GM06990 (cell line): ENCODE data around the gene TRAM2.

ENCODE experiments used
- DNase-seq: peaks from one replicate; pipeline ENCODE4 v3.0.0-alpha.2; 2011; ENCODE audit not compliant: insufficient read length; ENCODE audit errors: extremely low read depth
- H3K27me3 ChIP-seq: replicated peaks from 2 replicates; pipeline ENCODE4 v1.6.0; 2011; ENCODE audit warnings: low read length; ENCODE audit not compliant: control insufficient read depth, insufficient read depth
- H3K36me3 ChIP-seq: 2 replicates; pipeline ENCODE4 v1.5.1; 2011; ENCODE audit warnings: low read length; ENCODE audit not compliant: control insufficient read depth, insufficient read depth
- H3K4me3 ChIP-seq: replicated peaks from 2 replicates; pipeline ENCODE4 v1.5.1; 2011; ENCODE audit warnings: low read depth, mild to moderate bottlenecking, control low read depth, low read length
- TF ChIP-seq, protein P1 (sequence below): IDR thresholded peaks from 2 replicates; pipeline ENCODE4 v1.5.1; 2011; ENCODE audit warnings: low read length, control low read depth, mild to moderate bottlenecking, inconsistent platforms; ENCODE audit not compliant: insufficient read depth, poor library complexity, severe bottlenecking

Gene TRAM2

DNA sequence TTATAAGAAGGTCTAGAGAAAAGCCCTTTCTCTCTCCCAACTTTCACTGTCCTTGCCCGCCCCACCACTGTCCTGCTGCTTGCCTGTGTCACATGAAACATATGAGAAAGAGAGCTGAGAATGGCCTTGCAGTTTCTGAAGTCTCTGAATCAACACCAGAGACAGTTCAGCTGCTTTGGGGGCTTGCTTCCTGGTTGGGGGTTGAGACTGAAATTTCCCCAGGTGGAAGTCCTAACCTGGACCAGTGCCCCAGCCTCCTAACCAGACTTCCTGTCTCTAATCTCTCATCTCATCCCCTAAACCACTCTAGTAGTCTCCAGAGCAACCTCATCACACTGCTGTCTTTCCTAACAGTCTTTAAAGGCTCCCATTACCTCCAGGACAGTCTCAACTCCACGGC lies 10.7 kb downstream of the TRAM2 start:
- TF ChIP-seq, protein P1, sequence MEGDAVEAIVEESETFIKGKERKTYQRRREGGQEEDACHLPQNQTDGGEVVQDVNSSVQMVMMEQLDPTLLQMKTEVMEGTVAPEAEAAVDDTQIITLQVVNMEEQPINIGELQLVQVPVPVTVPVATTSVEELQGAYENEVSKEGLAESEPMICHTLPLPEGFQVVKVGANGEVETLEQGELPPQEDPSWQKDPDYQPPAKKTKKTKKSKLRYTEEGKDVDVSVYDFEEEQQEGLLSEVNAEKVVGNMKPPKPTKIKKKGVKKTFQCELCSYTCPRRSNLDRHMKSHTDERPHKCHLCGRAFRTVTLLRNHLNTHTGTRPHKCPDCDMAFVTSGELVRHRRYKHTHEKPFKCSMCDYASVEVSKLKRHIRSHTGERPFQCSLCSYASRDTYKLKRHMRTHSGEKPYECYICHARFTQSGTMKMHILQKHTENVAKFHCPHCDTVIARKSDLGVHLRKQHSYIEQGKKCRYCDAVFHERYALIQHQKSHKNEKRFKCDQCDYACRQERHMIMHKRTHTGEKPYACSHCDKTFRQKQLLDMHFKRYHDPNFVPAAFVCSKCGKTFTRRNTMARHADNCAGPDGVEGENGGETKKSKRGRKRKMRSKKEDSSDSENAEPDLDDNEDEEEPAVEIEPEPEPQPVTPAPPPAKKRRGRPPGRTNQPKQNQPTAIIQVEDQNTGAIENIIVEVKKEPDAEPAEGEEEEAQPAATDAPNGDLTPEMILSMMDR = no peak
- Histone ChIP-seq H3K4me3 (no peak overlapping the region), H3K36me3 (no peaks in the 10 kb centered on the region; the same call in 1 of the 2 replicates), H3K27me3 (no peaks in the 10 kb centered on the region)
- peak; percentile 30 for DNase-seq

DNA sequence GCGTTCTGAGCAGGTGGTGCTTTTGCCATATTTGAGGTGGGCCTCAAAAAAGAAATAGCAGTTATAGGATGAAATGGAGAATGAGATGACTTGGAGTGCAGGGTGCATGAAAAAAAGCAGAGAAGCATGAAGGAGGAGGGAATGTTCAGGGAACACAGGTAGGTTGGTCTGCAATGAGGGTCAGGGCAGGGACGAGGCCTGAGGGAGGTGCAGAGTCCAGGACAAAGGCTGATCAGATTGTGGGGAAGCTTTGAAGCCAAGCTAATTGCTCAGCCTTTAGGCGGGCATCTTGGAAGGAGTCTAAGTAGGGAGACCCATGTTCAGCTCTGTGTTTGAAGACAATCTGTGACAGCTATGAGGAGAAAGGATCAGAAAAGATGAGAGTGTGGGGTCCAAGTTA lies 12.0 kb downstream of the TRAM2 start:
- no peaks in the 10 kb centered on the region; the same call in 1 of the 2 replicates for H3K36me3 ChIP-seq
- H3K4me3 ChIP-seq = no peak overlapping the region
- TF ChIP-seq, protein P1 = no peak
- no peaks in the 10 kb centered on the region for H3K27me3 ChIP-seq
- DNase-seq = no peak

DNA sequence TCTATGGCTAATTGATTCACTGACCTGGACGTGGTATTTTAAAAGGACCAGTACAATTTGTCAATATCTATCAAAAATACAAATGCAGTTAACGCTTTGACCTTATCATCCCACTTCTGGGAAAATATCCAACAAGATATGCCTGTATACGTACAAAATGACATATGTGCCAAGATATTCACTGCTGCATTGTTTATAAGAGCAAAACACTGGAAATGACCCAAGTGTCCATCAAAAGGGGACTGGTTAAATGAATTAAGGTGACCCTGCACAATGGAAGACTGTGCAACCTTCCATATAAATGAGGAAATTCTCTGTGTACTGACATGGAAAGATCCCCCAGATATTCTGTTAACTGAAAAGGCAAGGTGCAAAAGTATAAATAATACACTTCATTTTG lies 13.9 kb downstream of the TRAM2 start:
- TF ChIP-seq, protein P1 = no peak
- Histone ChIP-seq H3K36me3 (no peaks in the 10 kb centered on the region; the same call in 1 of the 2 replicates), H3K27me3 (no peaks in the 10 kb centered on the region), H3K4me3 (no peak overlapping the region)
- DNase-seq = no peak

DNA sequence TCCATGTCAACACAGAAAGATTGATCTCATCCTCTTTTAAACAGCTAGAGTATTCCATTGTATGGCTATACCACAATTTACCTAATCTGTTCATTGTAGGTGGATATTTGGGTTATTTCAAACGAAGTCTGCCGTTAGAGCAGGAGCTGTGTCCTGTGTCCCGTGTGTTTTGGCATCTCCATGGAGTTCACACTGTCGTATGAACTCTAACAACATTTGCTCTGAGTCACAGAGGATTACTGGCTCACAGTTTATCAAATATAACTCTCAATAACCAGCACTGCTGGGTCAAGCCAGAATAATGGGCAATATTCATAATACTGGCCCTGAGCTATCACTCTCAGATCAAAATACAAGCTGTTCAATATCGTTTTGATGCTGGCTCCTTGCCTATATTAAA lies 16.4 kb downstream of the TRAM2 start:
- DNase-seq = no peak
- Histone ChIP-seq H3K4me3 (no peak overlapping the region), H3K27me3 (no peaks in the 10 kb centered on the region), H3K36me3 (no peaks in the 10 kb centered on the region; the same call in 1 of the 2 replicates)
- TF ChIP-seq, protein P1 = no peak

DNA sequence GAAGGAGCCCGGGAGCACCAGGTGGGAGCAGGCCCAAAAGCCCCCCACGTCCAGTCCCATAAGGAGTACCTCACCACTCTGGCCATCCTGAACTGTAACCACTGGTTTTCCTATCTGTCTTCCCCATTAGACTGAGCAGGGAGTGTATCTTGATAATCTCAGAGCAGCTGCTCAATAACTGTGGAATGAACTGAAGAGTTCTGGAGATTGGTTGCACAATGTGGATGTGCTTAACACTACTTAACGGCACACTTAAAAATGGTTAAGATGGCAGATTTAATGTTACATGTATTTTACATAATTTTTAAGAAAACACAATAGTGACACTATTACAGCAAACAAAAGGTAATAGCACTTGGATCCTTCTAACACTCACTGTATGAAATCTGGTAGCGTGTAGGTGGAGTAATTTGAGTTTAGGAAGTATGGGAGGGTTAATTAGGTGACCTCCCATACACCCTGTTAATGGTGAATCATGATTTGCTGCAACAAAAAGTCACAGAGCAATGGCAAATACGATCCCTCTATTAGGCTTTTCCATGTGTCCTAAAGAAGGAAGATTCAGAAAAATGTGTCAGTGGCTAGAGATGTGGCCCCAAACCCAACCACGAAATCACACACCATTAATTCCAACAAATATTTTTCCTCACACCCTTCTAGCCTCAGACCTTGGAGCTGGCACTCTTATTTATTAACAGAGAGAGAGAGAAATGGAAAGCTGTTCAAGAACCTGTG lies 18.4 kb downstream of the TRAM2 start:
- no peak overlapping the region for H3K4me3 ChIP-seq
- no peaks in the 10 kb centered on the region for H3K27me3 ChIP-seq
- no peak for DNase-seq
- TF ChIP-seq, protein P1 = no peak
- H3K36me3 ChIP-seq = no peaks in the 10 kb centered on the region; the same call in 1 of the 2 replicates
